ENCODE measurements around the gene CCDC38.

Gene CCDC38

GRCh38 chr12:95830335-95831089 lies 111.9 kb downstream of the CCDC38 start:
- no peak for DNase-seq

- no peak for DNase-seq
These were observed 113.0 kb downstream of the CCDC38 start for GRCh38 chr12:95829395-95829794.

- no peak for DNase-seq
These were observed 122.2 kb downstream of the CCDC38 start for GRCh38 chr12:95820096-95820703.

Measured in stimulated activated CD4-positive, alpha-beta T cell treated with anti-CD3 and anti-CD28 coated beads, Interleukin-4, amount 100 ng/mL, for 4 hours (primary cell).